ENCODE results near the gene TNNT1. TPM values are rescaled to one million over a fixed set of nuclear protein-coding genes. Genes with fewer than 3 reads are reported as not detected.

TNNT1 gene
- total and polyA plus RNA-seq, 2 donors (not counting 3 experiments of a cell fraction or from before 2014, with no cell fraction given) = 0.22 to 0.51 TPM

DNA sequence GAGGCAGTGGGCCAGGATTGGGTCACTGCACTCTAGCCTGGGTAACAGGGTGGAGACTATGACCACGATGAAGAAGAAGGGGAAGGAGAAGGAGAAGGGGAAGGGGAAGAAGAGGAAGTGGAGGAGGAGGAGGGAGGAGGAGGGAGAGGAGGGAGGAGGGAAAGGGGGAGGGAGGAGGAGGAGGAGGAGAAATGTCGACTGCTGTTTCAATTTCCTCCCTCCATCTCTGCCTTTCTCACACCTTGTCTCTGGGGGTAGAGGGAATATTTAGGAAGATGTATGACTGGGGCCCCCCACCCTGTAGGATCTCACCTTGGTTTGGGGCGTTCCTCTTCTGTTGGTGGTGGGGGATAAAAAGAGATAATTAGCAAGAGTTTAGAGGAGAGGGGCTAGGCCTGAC, 3.8 kb downstream of the TNNT1 start:
- DNase-seq (ENCODE audit: low read depth, low spot score) = no peak
- FAIRE-seq = no peak
- Histone ChIP-seq H3K79me2 (ENCODE audit: control insufficient read depth, insufficient read depth, low read length) (no peaks in the 10 kb centered on the region), H3K36me3 (ENCODE audit: control insufficient read depth in 2 of 2, extremely low read depth in 1 of 2, insufficient read depth in 2 of 2, low read length in 2 of 2) (no peaks in the 10 kb centered on the region), H2AFZ (ENCODE audit: low read depth, low read length) (no peak overlapping the region), H3K27ac (ENCODE audit: insufficient read depth, low read depth, low read length) (no peak overlapping the region), H3K27me3 (ENCODE audit: control insufficient read depth in 2 of 2, insufficient read depth in 2 of 2, low read length in 2 of 2) (peaks cover 7 to 13% of the 10 kb centered on the region in 2 experiments), H3K9ac (replicated peaks; ENCODE audit: extremely low read depth, insufficient read depth, low read length) (no peak overlapping the region), H4K20me1 (replicated peaks; ENCODE audit: control insufficient read depth, extremely low read depth, insufficient read depth, low read length) (no peaks in the 10 kb centered on the region), H3K4me2 (ENCODE audit: insufficient read depth, low read length) (no peak overlapping the region), H3K4me1 (ENCODE audit: control insufficient read depth, extremely low read depth, insufficient read depth, low read length) (no peaks in the 10 kb centered on the region), H3K4me3 (replicated peaks in 1 of 3; ENCODE audit: insufficient read depth in 1 of 3, low read depth in 1 of 3, low read length in 3 of 3) (no peak overlapping the region), H3K9me1 (replicated peaks; ENCODE audit: control insufficient read depth, extremely low read depth, insufficient read depth, low read length) (no peaks in the 10 kb centered on the region), H3K9me3 (replicated peaks; ENCODE audit: control insufficient read depth, insufficient read depth, low read length) (no peaks in the 10 kb centered on the region)
- no peak for TF ChIP-seq JUN (IDR thresholded peaks at IDR 0.05; ENCODE audit: borderline replicate concordance, insufficient read depth, insufficient read length, low read depth)
- TF ChIP-seq POLR2AphosphoS5 (IDR thresholded peaks at IDR 0.05; ENCODE audit: insufficient read depth, low read depth, low read length) = no peak
- TF ChIP-seq MYC (IDR thresholded peaks at IDR 0.05; ENCODE audit: low read depth, low read length) = no peak
- no peak for TF ChIP-seq GATA2 (IDR thresholded peaks at IDR 0.05; ENCODE audit: insufficient read depth, insufficient read length, low read depth, low read length)
- TF ChIP-seq, protein P1, sequence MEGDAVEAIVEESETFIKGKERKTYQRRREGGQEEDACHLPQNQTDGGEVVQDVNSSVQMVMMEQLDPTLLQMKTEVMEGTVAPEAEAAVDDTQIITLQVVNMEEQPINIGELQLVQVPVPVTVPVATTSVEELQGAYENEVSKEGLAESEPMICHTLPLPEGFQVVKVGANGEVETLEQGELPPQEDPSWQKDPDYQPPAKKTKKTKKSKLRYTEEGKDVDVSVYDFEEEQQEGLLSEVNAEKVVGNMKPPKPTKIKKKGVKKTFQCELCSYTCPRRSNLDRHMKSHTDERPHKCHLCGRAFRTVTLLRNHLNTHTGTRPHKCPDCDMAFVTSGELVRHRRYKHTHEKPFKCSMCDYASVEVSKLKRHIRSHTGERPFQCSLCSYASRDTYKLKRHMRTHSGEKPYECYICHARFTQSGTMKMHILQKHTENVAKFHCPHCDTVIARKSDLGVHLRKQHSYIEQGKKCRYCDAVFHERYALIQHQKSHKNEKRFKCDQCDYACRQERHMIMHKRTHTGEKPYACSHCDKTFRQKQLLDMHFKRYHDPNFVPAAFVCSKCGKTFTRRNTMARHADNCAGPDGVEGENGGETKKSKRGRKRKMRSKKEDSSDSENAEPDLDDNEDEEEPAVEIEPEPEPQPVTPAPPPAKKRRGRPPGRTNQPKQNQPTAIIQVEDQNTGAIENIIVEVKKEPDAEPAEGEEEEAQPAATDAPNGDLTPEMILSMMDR (IDR thresholded peaks at IDR 0.05; ENCODE audit: extremely low read depth in 1 of 2, insufficient read depth in 1 of 2, low read depth in 1 of 2, low read length in 2 of 2) = no peak
- no peak for TF ChIP-seq POLR2A (IDR thresholded peaks at IDR 0.05; ENCODE audit: low read depth, low read length)
- TF ChIP-seq, protein P2, sequence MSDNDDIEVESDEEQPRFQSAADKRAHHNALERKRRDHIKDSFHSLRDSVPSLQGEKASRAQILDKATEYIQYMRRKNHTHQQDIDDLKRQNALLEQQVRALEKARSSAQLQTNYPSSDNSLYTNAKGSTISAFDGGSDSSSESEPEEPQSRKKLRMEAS (IDR thresholded peaks at IDR 0.05; ENCODE audit: insufficient read depth, insufficient read length) = no peak
- no peak for TF ChIP-seq EZH2 (IDR thresholded peaks at IDR 0.05; ENCODE audit: borderline replicate concordance, low read depth, low read length, severe bottlenecking)
- no peak for TF ChIP-seq FOS (IDR thresholded peaks at IDR 0.05; ENCODE audit: borderline replicate concordance, insufficient read depth, low read length)
- POLR2A ChIA-PET = no interaction called here
- intact Hi-C loops (cut with micrococcal nuclease) (loop anchor here (10.0 kb wide), 1 partner anchor 240 kb away; the partner anchor contains the start of genes RPL28 and TMEM238), dilution Hi-C loops (cut with MboI; ENCODE audit: extremely low pct_ligation_motif_present, low sequenced_read_pairs) (no loop called here)
- CTCF ChIA-PET = interaction anchor here (3.8 kb wide), 1 partner anchor 15 kb away, joined by 34 read pairs; no protein-coding TSS in a partner anchor
- no TSS peak for BruUV-seq (replicated peaks)
